Brain pericyte (primary cell): ENCODE results near the gene DUSP22.

Experiments used
- DNase-seq: peaks from one replicate; pipeline ENCODE4 v3.0.0-alpha.2; 2012; ENCODE audit warnings: low read depth, low spot score

The DUSP22 gene

DNA sequence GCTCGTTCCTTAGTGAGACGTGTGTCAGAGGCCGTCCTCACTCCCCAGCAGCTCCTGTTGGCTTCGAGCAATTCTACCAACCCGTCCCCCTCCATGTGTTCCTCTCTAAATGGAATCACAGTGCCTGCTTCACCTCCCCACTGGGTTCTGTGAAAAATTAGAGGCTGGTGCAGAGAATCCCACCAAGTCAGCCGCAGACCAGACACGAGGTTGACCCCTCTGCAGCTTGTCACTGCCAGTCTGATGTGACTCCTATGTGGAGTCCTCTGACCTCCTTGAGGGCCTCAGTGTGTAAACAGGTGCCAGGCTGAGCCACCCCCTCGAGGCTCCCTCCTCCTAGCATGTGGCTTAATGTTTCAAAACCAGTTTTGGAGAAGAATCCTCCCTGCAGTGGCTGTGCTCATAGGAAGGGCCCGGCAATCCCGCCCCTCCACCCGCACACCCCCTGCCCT is 86.7 kb downstream of the DUSP22 start:
- DNase-seq, result no peak

DNA sequence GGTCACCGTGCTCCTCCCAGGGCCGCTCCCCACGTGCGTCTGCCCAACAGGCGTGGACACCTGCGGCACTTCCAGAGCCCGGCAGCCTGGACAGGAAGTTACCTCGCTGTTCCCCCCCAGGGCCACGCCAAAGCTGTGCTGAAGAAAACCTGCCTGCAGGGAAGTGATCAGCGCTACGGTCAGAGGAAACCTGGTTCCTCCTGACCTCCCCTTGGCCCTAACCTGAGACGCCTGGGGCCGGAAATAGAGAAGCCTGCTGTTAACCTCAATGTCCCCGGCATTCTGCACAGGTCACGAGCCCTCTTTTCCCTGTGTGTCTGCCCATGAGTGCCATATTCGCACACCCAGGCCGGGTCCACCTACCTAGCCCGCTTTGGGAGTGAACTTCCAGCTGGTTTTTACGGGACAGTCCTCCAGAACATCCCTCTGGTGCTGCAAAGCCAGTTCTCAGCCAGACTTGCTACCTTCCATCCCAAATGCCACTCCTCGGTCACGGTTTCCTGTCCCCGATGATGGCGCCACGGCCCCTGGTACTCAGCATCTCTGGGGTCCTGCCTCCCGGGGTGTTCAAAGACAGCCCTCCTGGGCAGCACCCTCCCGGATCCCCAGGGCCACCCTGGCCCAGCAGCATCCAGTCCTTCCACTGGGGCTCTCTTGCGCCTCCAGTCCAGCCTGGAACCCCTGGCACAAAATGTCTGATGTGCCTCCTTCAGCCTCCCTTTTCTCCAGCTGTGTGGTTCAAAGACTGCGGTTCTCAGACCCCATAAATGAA is 87.3 kb downstream of the DUSP22 start:
- DNase-seq, result no peak

DNA sequence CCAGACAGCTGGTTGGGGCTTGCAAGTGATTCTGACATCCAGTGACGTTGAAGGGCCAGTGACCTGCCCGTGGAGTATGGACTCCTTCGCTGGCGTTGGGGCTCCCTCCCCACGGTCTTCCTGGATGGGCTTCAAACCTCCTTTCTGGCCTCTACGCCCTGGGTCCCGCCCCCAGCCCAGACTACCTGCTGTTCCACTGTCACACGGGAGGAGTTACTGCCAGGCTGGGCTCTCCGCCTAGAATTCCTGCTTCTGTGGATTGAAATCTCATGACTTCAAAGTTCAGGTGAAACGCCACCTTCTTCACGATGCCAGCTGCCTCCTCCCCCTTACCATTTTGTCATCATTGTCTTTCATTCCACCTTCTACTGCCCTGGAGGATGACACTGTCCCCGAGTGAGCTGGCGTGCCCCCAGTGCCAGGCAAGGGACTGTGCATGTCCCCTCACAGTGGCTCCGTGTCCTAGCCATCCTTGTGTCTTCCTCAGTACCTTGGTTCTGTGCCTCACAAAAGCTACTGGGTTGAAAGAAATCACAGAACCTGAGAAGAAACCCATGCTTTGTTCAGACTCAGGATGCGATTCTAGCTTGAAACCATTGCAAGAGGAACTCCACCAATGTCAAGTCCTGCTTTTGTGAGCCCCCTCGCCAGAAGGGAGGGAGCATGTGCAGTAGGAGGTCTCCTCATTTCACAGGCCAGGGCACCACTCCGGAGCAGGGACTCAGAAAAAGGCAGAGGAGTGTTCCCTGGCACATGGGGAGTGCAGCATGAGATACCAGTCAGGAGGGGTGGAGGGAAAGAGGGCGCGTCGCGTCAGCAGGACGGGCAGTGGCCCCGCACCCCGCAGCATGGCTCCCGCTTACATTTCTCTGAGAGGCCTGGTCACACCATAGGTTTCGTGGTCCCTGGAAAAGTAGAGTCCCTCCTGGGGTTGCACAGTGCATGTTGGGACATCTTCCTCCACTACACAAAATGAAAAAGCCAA is 88.2 kb downstream of the DUSP22 start:
- no peak for DNase-seq

DNA sequence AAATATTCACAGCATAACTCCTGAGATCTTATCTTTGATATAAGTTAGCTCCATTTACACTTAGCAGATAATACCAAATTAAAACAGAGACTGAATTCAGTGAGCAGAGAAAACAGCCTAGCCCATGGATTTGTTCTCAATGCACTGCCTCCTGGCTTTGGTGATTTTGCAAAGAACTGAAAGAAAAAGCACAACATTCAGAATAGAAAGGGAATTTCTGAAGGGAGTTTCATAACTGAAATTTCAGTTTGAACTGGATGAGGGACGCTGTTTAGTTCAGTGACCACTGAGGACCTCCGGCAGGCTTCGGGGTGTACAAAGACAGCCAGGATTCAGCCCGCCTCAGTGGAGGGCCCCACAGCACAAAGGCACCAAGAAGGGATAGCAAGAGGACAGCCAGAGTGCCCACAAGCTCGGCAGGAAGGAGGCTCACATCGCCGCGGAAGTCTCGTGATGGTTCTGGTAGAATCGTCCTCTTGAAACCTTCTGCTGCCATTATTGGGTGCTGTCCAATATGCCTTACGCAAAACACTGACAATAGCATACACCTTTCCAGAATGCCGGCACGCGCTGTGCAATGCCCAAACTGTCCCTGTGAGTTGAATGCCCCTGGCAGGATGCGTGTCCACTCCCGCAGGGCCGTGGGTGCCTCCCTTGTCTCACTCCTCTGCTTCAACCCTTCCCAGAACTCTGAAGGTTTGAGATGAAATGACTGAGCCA is 89.6 kb downstream of the DUSP22 start:
- DNase-seq, result no peak

DNA sequence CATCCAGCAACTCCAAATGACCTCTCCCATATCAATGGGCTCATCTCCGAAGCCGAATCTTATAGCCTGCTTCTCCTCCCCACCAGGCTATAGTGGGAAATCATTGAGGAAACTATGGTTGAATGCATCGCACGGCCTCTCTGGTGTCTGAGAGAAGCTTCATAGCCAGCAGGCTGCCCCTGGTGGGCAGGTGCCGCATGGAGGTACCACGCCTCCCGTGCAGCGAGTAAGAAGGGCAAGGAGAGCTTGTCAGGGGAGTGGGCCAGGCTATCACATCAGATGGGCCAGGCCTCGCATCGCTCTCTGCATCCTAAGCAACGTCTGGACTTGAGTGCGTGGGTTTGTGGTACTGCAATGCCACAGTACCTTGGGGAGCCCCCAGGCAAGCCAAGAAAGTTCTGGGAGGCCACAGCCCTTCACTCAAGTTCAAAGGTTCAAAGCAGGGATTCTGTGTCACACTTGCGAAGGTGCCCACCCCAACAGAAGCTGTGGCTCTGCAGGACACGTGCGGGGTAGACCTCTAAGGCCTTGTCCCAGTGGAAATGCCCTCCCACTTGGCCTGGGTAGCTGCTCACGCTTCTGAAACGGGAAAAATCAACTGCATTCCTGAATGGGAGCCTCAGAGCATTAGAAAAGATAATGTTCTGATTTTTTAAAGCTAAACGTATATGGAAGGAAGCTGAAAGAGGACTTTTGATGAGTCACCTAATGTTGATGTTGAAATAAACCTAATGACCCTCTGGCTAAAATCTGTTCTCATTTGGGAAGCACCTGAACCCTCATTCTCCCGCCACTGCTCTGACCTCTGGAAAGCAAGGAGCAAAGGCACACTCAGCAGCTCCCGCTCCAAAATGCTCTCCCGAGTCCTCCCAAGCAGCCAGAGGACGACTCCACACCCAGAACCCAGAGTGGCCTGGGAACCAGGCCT is 90.9 kb downstream of the DUSP22 start:
- no peak for DNase-seq

DNA sequence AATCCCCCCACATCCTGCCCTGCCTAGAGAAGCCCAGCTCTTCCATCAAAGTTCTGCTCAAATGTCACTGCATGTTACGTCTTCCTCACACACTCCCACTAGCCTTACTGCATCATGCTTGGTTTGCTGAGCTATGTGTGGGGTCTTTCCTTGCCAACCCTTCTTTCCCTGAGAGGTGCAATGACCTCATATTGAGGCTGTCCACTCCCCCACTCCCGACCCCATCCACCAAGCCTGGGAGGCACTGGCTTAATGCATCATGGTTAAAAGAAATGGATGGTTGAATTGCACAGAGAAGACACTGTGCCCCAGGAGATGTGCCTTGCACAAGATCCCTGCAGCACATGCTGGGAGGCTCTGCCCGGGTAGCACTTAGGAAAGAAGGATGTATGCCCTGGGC is 91.6 kb downstream of the DUSP22 start:
- DNase-seq, result no peak

DNA sequence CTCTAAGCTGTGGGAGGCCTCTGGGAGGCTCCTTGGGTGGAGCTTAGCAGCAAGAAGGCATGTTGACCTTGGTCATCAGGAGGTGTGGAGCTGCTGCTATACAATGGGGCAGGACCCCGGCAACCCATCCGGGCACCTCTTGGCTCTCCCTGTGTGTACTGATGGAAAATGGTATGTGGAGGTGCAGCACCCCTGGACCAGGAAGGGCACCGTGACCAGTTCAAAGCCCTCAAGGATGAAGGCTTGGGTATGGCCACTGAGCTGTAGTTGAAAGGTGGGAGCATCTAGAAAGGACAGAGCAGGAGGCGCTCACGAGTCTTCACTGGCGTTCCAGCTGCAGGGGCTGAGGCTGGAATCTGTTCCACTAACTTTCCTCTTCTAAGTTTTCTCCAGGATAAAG is 92.6 kb downstream of the DUSP22 start:
- DNase-seq, result no peak

DNA sequence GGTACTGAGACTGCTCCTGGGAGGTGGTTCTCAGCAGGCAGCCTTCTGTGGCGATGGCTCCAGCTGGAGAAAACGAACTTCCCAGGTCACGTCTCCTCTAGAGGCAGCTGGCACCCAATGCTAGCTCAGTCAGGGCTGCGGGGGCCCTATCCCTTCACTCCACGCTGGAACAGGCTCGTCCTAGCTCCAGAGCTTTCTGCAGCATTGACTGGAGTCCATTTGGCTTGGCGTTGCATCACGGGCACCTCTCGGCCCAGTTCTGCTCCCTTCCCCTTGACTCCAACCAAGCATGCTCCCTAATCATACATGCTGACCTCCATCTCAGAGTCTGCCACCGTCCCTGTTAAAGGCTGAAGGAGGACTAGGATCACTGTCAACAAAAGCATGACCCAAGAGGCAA is 93.3 kb downstream of the DUSP22 start:
- no peak for DNase-seq

DNA sequence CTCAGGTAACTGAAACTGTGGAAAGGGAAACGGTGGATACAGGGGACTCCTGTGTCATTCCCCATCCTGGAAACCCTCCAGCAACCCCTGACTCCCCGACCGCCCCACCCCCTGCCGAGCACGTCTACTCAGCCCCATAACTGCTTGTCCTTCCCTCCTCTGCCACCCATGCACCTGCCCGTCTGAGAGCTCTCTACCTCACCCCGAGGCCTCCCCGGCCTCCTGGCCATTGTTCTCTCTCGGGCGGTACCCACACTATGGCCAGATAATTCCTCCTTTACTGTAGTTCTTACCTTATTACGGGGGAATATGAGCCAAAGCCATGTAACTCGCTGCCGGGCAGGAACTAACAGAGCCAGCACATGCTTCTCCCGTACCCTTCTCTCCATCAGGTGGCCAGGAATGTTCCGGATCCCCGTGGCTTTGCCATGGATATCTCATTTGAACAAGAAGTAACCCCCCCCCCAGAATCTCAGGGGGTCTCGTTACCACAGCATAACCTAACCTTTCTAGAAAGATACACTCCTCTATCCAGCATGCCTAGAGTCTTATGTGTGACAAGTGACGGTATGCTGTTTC is 94.5 kb downstream of the DUSP22 start:
- no peak for DNase-seq

DNA sequence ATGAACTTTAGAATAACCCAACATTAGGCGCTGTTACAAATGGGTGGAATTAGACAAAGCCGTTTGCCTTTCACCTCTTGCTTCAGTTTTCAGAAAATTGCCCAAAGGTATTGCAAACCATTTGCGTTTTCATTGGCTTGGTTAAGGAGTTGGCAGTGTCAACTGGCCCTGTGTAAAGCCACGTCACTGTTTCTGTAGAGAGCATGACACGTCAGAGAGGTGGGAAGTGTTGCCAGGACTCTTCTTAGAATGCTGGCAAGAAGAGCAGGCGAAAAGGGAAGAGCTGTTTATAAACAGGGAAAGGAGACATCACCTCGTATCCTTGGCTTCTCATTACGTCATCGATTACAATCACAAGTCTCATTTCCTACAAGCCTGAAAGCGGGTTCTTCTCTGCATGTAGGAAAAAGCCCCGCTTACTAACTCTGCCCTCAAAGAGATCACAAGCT is 95.0 kb downstream of the DUSP22 start:
- DNase-seq, result no peak

DNA sequence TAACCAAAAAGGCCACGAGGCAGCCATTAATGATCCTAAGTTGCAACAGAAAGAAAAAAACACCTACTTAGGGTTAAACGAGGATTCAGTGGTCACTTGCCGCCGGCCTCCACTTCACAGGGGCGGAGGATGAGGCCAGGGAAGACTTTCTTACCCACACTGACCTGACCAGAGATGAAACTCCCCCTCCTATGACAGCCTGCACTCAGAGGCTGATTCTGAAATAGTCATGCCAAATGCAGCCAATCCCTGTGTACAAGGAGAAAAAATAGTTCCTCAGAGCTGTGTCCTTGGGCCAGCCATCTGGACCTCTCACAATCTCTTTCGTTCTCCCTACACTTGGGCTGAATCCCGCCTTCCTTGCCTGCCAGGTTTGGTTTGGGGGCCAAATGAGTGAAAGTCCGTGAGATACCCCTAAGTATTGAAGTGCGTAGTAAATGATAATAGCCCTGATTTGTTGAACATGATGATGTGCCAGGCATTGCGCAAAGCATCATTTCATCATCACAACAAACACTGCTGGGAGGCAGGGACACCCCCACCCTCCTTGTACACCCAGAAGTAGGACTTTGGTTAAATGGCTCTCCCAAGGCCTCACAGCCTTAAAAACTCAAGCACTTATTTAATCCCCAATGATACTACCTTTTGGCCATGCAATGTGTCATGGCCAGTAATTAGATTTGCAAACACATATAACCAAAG is 96.1 kb downstream of the DUSP22 start:
- DNase-seq, result no peak

DNA sequence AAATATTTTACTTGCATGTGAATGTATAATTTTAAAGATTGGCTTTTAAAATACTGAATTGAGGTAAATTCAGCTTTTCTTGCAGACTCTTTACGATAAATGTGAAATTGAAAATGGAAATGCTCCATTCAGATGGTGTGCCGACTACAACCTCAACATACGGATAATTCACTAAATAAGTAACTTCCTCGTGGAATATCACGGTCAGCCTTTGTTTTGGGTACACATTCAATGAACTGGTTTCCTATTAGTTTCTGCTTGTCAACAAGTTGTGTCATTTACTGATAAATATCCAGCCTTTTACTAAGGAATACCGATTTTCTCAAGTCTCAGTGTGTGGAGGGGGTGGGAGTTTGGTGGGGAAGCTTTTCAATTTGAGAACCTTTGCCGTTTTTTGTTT is 96.9 kb downstream of the DUSP22 start:
- no peak for DNase-seq

DNA sequence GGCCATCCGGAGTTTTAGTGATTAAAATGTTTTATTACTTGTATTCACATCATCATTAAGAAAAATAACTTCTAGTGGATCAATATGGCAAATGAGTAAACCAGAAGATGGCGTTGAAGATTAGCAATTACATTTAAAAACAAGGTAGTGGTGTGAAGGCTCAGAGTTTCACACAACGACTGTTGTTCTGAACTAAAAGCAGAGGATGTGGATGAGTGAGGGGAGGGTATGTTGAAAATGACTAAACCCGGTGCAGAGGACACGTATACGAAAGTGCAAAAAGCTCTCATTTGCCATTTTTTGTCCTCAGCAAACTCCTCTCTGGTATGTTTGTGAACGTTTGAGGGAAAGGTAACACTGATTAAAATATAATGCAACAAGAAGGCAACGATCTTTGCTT is 97.3 kb downstream of the DUSP22 start:
- no peak for DNase-seq

DNA sequence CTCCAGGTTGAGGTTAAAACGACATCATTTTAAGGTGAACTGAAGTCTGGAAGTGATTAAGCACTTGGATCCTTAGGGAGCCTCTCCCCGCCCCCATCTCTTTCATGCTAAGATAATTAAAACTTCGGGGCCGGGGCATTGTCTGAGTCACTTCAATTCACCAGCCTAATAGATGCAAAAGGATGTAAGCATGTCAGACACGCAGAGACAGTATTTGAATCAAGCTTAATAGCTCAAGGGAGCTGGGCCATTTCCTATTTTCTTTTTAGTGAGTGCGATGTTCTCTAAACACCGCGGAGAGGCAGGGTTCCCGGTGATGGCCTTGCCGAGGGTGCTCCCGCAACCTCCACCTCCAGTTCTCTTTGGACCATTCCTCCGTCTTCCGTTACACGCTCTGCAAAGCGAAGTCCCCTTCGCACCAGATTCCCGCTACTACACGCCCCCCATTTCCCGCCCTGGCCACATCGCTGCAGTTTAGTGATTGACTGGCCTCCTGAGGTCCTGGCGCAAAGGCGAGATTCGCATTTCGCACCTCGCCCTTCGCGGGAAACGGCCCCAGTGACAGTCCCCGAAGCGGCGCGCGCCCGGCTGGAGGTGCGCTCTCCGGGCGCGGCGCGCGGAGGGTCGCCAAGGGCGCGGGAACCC is 98.7 kb downstream of the DUSP22 start:
- no peak for DNase-seq

DNA sequence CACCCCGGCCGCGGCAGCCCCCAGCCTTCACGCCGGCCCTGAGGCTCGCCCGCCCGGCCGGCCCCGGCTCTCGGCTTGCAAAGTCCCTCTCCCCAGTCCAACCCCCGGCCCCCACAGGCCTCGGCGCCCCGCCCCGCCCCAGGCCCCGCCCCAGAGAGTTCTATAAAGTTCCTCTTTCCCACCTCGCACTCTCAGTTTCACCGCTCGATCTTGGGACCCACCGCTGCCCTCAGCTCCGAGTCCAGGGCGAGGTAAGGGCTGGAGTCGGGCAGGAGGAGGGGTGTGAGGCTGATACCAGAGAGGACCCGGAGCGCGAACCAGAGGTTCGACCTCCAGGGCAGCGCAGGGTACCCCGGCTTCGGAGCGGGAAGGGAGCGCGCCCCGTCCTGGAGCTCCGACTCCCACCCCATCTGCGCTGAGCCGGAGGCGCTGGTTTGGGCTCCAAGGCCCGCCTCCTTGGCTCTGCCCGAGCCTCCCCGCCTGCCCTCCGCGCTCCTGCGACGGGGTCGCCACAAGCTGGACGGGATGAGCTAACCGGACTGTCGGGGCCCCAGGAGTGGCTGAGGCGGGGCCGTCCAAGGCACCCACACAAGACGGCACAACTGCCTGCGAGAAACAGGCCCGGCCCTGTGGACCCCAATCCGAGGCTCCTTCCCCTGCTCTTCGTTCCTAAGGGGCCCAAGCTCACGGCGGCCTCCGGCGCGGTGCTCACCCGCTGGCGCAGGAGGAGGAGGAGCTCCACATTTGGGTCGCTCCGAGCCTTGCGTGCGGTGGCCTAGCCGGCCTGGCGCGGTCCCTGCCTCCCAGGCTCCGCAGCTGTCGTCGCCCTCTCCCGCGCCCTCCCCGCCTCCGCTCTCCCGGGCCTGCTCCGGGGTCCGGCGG is 99.5 kb downstream of the DUSP22 start, which contains the start of gene IRF4:
Gene IRF4 (plus strand): TSS at position 194 of the 882 bp plus-strand sequence. CDS start 1,401 bp downstream, outside the sequence.
- no peak for DNase-seq

DNA sequence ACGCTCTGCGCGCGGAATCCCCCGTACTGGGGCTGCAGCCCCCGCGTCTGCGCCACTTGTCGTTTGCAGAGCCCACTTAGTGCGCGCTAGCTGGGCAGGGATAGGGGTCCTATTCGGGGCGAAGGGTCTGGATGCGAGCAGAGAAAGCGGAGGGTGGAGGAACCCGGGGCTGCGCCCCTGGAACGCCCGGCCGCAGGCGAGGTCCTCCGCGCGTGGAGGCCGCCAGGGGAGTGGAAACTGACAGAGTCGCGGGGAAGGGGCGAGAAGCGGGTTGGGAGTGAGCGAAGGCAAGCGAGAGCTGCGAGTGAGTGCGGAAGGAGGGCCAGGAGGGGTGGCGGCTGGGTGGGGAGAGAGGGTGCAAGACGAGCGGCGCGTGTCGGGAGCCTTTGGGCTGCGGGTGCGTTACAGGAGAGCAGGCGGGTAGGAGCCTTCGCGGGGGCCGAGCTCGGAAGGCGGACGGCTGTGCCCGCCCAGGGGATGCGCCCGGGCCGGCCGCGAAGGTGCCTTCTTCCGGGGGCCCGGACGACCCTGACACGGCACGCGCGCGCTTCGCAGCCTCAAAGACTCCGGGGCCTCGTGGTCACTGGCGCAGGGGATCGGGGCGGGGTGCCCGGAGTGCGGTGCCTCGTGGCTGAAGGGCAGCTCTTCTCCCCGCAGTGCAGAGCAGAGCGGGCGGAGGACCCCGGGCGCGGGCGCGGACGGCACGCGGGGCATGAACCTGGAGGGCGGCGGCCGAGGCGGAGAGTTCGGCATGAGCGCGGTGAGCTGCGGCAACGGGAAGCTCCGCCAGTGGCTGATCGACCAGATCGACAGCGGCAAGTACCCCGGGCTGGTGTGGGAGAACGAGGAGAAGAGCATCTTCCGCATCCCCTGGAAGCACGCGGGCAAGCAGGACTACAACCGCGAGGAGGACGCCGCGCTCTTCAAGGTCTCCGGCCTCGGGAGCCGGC is 100.4 kb downstream of the DUSP22 start:
- DNase-seq, result no peak
